Upper lobe of left lung (tissue), 4 donors: ENCODE results near the gene SNX30.

Experiments used
- CTCF ChIP-seq, 6 experiments: fragments of 450-650 bp in 4 of 6; fragments of 200-600 bp in 2 of 6; sonication (generic) in 2 of 6; IDR thresholded peaks; one replicate each; pipeline ENCODE4 v1.5.1; 2016 to 2019; ENCODE audit warnings: antibody characterized with exemption in 6 of 6
- POLR2A ChIP-seq, 4 donors: fragments of 450-650 bp; IDR thresholded peaks; one replicate each; pipeline ENCODE4 v1.5.1; 2016 to 2017; ENCODE audit warnings: antibody characterized with exemption in 4 of 4, mild to moderate bottlenecking in 2 of 4
- POLR2AphosphoS5 ChIP-seq, 2 donors: sonication (generic); formaldehyde crosslinking; IDR thresholded peaks; one replicate each; pipeline ENCODE4 v1.5.1; 2017; ENCODE audit warnings: antibody characterized with exemption in 2 of 2

- no peak for TF ChIP-seq POLR2AphosphoS5 (IDR thresholded peaks at IDR 0.05)
- TF ChIP-seq POLR2A (IDR thresholded peaks at IDR 0.05), result no peak
- TF ChIP-seq CTCF (IDR thresholded peaks at IDR 0.05), result no peak
Measured at GRCh38 chr9:112782218-112782617, 31.7 kb downstream of the SNX30 start.
